Measurements from ENCODE around the gene SH3TC2.

DNA sequence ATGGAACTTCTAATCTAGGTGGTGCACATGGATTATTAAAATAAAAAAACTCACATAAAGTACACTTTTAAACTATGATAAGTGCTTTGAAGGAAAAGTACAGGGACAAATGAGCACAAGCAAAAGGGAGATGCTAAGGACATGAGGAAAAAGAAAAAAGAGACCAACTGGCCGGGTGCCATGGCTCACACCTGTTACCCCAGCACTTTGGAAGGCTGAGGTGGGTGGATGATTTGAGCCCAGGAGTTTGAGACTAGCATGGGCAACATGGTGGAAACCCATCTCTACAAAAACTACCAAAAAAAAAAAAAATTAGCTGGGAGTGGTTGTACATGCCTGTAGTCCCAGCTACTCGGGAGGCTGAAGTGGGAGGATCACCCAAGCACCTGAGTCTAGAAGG, 67.1 kb downstream of the SH3TC2 start:
- TF ChIP-seq, protein P1, sequence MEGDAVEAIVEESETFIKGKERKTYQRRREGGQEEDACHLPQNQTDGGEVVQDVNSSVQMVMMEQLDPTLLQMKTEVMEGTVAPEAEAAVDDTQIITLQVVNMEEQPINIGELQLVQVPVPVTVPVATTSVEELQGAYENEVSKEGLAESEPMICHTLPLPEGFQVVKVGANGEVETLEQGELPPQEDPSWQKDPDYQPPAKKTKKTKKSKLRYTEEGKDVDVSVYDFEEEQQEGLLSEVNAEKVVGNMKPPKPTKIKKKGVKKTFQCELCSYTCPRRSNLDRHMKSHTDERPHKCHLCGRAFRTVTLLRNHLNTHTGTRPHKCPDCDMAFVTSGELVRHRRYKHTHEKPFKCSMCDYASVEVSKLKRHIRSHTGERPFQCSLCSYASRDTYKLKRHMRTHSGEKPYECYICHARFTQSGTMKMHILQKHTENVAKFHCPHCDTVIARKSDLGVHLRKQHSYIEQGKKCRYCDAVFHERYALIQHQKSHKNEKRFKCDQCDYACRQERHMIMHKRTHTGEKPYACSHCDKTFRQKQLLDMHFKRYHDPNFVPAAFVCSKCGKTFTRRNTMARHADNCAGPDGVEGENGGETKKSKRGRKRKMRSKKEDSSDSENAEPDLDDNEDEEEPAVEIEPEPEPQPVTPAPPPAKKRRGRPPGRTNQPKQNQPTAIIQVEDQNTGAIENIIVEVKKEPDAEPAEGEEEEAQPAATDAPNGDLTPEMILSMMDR (IDR thresholded peaks at IDR 0.05), result no peak
- TF ChIP-seq POLR2A (IDR thresholded peaks at IDR 0.05) (no peak), EP300 (IDR thresholded peaks at IDR 0.05) (no peak)
